Tibial nerve (tissue), 4 donors: ENCODE measurements around the gene OR1K1. TPM values are rescaled to one million over a fixed set of nuclear protein-coding genes. Genes with fewer than 3 reads are reported as not detected.

ENCODE experiments used
- DNase-seq, 2 donors: peaks; one replicate each; pipeline ENCODE4 v3.0.0-alpha.2; 2019; ENCODE audit warnings: low spot score in 2 of 2
- H3K27ac ChIP-seq, 4 donors: fragments of 200-600 bp; sonication (generic) in 3 of 4; one replicate each; pipeline ENCODE4 v1.5.1; 2017 to 2019; ENCODE audit warnings: mild to moderate bottlenecking in 1 of 4
- H3K27me3 ChIP-seq, 2 donors: fragments of 200-600 bp; sonication (generic) in 1 of 2; one replicate each; pipeline versions ENCODE4 v1.5.1 to v1.6.0; 2017 to 2019
- H3K36me3 ChIP-seq, 3 donors: fragments of 200-600 bp; sonication (generic); one replicate each; pipeline ENCODE4 v1.5.1; 2018 to 2019
- H3K4me1 ChIP-seq, 4 donors: fragments of 200-600 bp; sonication (generic) in 3 of 4; one replicate each; pipeline ENCODE4 v1.5.1; 2017 to 2019
- H3K4me3 ChIP-seq, 4 donors: fragments of 200-600 bp; sonication (generic) in 3 of 4; one replicate each; pipeline ENCODE4 v1.5.1; 2017 to 2019; ENCODE audit warnings: mild to moderate bottlenecking in 1 of 4, moderate library complexity in 1 of 4
- H3K9me3 ChIP-seq, 4 donors: fragments of 200-600 bp; sonication (generic) in 3 of 4; one replicate each; pipeline ENCODE4 v1.5.1; 2017 to 2019
- EP300 ChIP-seq, 2 donors: sonication (generic); formaldehyde crosslinking; IDR thresholded peaks; one replicate each; pipeline ENCODE4 v1.6.1; 2017; ENCODE audit warnings: antibody characterized with exemption in 2 of 2, mild to moderate bottlenecking in 1 of 2
- POLR2A ChIP-seq, 2 donors: fragments of 450-650 bp; IDR thresholded peaks; one replicate each; pipeline ENCODE4 v1.6.1; 2017; ENCODE audit warnings: antibody characterized with exemption in 2 of 2, mild to moderate bottlenecking in 2 of 2, moderate library complexity in 2 of 2
- WGBS, 2 donors: methylation state at CpG; one replicate each; pipeline ENCODE4 v1.1.5; 2018; 5-methylcytosine and 5-hydroxymethylcytosine counted together
- total RNA-seq, 4 donors: library from RNA; depleted of rRNA; stranded (reverse); fragments of >200 nt; gene quantifications; one replicate each; pipeline ENCODE4 v1.1.0, GENCODE V29; 2016
- TF ChIP-seq, protein P1 (sequence below), 5 experiments: fragments of 200-600 bp in 3 of 5; fragments of 450-650 bp in 2 of 5; sonication (generic) in 3 of 5; IDR thresholded peaks; one replicate each; pipeline ENCODE4 v1.5.1; 2016 to 2019; ENCODE audit warnings: antibody characterized with exemption in 5 of 5, mild to moderate bottlenecking in 3 of 5, moderate library complexity in 2 of 5

Gene OR1K1
- total RNA-seq, 4 donors from 2014 or later: not detected

DNA sequence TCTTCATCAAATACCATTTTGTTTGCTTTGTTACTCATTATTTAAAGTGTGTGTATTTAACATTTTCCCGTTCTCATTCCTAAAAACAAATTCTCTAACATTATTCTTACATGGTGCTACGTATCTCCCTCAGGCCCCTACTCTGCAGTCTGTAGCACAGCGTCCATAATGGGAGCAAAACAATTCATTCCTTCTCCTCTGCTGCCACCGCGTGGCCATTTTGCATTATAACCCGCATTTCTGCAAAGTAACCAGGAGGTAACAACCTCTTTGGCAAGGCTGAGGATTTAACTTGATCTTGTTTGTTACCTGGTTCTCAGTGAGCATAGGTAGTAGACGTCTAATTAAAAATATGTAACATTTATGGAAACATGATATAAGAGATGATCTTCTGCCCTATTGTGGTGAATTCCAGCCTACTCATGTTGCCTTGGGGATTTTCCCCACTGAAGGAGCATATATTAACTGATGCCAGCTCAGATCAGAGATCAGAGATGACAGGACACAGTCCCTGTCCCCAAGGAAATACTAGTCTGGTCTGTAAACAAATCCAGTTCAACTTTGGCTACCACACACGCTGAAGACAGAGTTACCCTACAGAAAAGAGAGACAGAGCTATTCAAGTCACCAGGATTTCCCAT lies 10.5 kb downstream of the OR1K1 start:
- H3K36me3 ChIP-seq: peaks cover 0 to 7% (median 0%) of the 10 kb centered on the region in 3 donors
- TF ChIP-seq, protein P1, sequence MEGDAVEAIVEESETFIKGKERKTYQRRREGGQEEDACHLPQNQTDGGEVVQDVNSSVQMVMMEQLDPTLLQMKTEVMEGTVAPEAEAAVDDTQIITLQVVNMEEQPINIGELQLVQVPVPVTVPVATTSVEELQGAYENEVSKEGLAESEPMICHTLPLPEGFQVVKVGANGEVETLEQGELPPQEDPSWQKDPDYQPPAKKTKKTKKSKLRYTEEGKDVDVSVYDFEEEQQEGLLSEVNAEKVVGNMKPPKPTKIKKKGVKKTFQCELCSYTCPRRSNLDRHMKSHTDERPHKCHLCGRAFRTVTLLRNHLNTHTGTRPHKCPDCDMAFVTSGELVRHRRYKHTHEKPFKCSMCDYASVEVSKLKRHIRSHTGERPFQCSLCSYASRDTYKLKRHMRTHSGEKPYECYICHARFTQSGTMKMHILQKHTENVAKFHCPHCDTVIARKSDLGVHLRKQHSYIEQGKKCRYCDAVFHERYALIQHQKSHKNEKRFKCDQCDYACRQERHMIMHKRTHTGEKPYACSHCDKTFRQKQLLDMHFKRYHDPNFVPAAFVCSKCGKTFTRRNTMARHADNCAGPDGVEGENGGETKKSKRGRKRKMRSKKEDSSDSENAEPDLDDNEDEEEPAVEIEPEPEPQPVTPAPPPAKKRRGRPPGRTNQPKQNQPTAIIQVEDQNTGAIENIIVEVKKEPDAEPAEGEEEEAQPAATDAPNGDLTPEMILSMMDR (IDR thresholded peaks at IDR 0.05): peak; percentile 43 to 86 (median 56)
- no peak for TF ChIP-seq POLR2A (IDR thresholded peaks at IDR 0.05)
- no peaks in the 10 kb centered on the region for H3K9me3 ChIP-seq
- WGBS, 2 donors: 4 to 6% methylated on average over 8 of the region's 8 CpGs
- H3K4me3 ChIP-seq: no peak overlapping the region
- peak; percentile 38 to 60 for DNase-seq
- H3K4me1 ChIP-seq: peaks cover 0 to 10% (median 0%) of the 10 kb centered on the region in 4 donors
- H3K27ac ChIP-seq: no peak overlapping the region
- H3K27me3 ChIP-seq: no peaks in the 10 kb centered on the region

DNA sequence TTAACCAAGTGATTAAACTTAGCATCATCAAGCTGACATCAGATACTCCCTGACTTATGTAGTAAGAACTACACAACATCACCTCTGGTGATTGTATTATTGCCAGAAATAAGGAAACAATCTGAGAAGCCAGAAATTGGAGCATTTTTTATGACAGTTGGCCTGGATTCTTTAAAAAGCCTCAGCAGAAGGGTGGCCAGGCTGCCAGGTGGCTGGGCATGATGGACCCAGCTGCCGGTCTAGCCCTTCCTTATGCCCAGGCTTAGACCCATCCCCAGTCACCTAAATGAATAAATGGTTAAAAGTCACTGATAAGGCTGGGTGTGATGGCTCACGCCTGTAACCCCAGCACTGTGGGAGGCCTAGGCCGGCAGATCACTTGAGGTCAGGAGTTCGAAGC lies 12.8 kb downstream of the OR1K1 start:
- H3K27me3 ChIP-seq: no peaks in the 10 kb centered on the region

DNA sequence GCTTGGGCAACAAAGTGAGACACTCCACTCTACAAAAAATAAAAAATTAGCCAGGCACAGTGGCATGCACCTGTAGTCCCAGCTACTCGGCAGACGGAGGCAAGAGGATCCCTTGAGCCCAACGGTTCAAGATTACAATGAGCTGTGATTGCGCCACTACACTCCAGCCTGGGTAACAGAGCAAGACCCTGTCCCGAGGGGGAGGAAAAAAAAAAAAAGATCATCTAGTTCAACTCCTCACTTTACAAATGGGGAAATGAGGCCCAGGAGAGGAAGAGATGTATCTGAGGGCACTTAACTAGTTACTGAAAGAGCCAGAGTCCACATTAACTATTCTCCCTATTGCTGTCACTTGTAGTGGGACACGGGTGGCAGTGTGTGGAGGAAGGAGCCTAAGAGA lies 14.6 kb downstream of the OR1K1 start:
- Histone ChIP-seq H3K9me3 (no peaks in the 10 kb centered on the region), H3K4me3 (no peak overlapping the region), H3K4me1 (peaks cover 0 to 29% (median 1%) of the 10 kb centered on the region in 4 donors), H3K27me3 (no peaks in the 10 kb centered on the region), H3K36me3 (peaks cover 0 to 35% (median 0%) of the 10 kb centered on the region in 3 donors), H3K27ac (no peak overlapping the region)
- TF ChIP-seq POLR2A (IDR thresholded peaks at IDR 0.05) (no peak), EP300 (IDR thresholded peaks at IDR 0.05) (no peak)
- TF ChIP-seq, protein P1 (IDR thresholded peaks at IDR 0.05): no peak
- DNase-seq: no peak
- 58 to 72% methylated on average over 6 of the region's 6 CpGs for WGBS, 2 donors

More for the DNA sequence above, 12.8 kb downstream of the OR1K1 start:
- WGBS, 2 donors: 68 to 74% methylated on average over 4 of the region's 4 CpGs
- TF ChIP-seq POLR2A (IDR thresholded peaks at IDR 0.05): no peak
- no peak for TF ChIP-seq EP300 (IDR thresholded peaks at IDR 0.05)
- TF ChIP-seq, protein P1 (IDR thresholded peaks at IDR 0.05): no peak
- peaks cover 0 to 26% (median 0%) of the 10 kb centered on the region in 3 donors for H3K36me3 ChIP-seq
- no peak for DNase-seq
- H3K4me1 ChIP-seq: peaks cover 0 to 23% (median 1%) of the 10 kb centered on the region in 4 donors
- H3K27ac ChIP-seq: no peak overlapping the region
- no peaks in the 10 kb centered on the region for H3K9me3 ChIP-seq
- H3K4me3 ChIP-seq: no peak overlapping the region

DNA sequence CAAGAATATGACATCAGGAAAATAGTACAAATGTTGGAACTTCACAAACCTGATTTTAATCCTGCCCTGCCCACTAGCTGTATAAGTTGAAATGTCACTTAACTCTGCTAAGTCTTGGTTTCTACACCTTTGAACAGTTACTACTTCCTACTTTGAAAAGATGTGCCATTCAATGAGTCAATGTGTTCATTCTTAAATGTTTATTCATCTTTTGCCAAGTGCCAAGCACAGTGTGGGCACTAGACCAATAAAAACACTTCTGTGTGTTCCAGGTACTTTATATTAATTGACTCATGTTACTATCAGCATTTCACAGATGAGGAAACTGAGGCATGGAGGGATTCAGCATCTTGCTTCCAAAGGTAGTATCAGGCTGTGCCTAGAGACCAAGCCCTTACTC lies 15.6 kb downstream of the OR1K1 start:
- H3K36me3 ChIP-seq: peaks cover 0 to 44% (median 0%) of the 10 kb centered on the region in 3 donors
- H3K27me3 ChIP-seq: no peaks in the 10 kb centered on the region
- no peak overlapping the region for H3K4me3 ChIP-seq
- peaks cover 0 to 32% (median 1%) of the 10 kb centered on the region in 4 donors for H3K4me1 ChIP-seq
- no peaks in the 10 kb centered on the region for H3K9me3 ChIP-seq
- no peak for DNase-seq
- H3K27ac ChIP-seq: peak overlapping the region in 2 of 4 donors; percentile 11 to 46
- TF ChIP-seq POLR2A (IDR thresholded peaks at IDR 0.05) (no peak), EP300 (IDR thresholded peaks at IDR 0.05) (no peak)
- TF ChIP-seq, protein P1 (IDR thresholded peaks at IDR 0.05): no peak

DNA sequence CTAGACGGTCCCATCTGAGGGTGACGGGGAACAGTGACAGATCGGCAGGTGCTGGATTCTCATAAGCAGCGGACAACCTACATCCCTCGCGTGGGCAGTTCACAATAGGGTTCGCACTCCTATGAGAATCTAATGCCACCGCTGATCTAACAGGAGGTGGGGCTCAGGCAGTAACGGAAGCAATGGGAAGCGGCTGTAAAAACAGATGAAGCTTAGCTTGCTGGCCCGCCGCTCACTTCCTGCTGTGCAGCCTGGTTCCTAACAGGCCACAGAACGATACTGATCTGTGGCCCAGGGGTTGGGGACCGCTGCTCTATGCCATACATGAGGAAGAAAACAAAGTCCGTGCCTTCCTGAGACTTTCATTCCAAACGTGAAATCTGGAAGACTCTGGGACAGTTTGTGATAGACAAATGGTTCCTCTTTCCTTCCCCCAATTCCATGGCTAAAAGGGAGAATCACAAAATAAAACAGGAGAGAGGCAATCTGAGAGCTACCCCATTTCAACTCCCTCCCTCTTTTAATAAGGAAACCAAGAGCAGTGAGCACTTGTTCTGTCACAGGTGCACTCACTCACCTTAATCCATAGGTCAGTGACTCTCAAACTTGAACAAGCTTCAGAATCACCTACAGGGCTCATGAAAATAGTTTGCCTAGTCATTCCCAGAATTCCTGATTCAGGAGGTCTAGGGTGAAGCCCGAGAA lies 16.4 kb downstream of the OR1K1 start:
- H3K4me3 ChIP-seq: no peak overlapping the region
- peak in 1 of 2 donors; percentile 21 for DNase-seq
- H3K36me3 ChIP-seq: peaks cover 0 to 44% (median 0%) of the 10 kb centered on the region in 3 donors
- no peaks in the 10 kb centered on the region for H3K27me3 ChIP-seq
- peak overlapping the region in 1 of 4 donors; percentile 46 for H3K27ac ChIP-seq
- H3K4me1 ChIP-seq: peaks cover 0 to 38% (median 4%) of the 10 kb centered on the region in 4 donors
- peak in 1 of 2 donors; percentile 40 for TF ChIP-seq EP300 (IDR thresholded peaks at IDR 0.05)
- TF ChIP-seq, protein P1 (IDR thresholded peaks at IDR 0.05): no peak
- H3K9me3 ChIP-seq: no peaks in the 10 kb centered on the region
- WGBS, 2 donors: 58 to 67% methylated on average over 17 of the region's 17 CpGs
